Breast epithelium (tissue), 3 donors: ENCODE measurements around the gene COL4A2.

Experiments
- CTCF ChIP-seq, 3 donors: fragments of 450-650 bp; IDR thresholded peaks; one replicate each; pipeline ENCODE4 v1.5.1; 2016 to 2017; ENCODE audit warnings: antibody characterized with exemption in 3 of 3, mild to moderate bottlenecking in 3 of 3, moderate library complexity in 3 of 3
- POLR2A ChIP-seq: fragments of 450-650 bp; IDR thresholded peaks from one replicate; pipeline ENCODE4 v1.6.1; 2016; ENCODE audit warnings: antibody characterized with exemption, mild to moderate bottlenecking, moderate library complexity

DNA sequence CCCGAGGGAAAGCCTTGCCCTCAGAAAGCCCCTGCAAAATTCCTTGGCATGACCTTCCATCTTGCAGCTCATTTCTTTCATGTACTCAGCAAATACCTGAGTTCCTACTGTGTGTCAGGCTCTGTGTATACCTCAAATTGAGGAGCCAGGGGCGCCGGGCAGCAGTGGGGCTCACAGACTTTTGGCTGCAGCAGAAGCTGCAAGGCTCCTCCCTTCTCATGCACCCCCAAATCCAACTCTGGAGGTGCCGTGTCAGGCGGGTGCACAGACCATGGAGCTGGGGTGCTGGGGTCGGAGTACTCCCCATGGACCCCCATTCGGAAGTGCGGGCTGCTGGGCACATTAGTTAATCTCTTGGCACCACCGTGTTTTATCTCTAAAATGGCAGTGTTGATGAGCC, 72.3 kb downstream of the COL4A2 start:
- TF ChIP-seq CTCF (IDR thresholded peaks at IDR 0.05), result no peak
- no peak for TF ChIP-seq POLR2A
